ENCODE measurements around the gene IFITM5.
A peak's percentile ranks its signal among the peaks of the same experiment; 100 is the strongest.

Gene IFITM5

DNA sequence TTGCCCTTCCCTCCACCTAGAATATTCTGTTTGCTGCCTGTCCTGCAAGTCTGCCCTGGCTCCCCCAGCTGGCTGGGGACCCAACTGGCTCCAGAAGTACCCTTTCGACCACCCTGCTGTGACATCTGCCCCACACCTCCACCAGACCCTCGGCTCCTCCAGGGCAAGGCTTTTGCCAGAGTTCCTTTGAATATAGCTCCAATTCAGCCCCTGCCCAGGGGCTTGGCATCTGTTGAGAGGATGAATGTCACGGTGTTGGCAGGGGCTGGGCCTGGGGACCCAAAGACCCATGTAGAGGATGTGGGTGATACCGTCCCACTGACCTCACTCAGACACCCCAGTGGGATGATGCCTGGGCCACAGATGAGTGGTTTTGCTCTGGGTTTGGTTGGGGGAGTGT, 17.2 kb downstream of the IFITM5 start:
- DNase-seq: no peak

GRCh38 chr11:281486-282161, 17.7 kb downstream of the IFITM5 start:
- no peak for DNase-seq

DNA sequence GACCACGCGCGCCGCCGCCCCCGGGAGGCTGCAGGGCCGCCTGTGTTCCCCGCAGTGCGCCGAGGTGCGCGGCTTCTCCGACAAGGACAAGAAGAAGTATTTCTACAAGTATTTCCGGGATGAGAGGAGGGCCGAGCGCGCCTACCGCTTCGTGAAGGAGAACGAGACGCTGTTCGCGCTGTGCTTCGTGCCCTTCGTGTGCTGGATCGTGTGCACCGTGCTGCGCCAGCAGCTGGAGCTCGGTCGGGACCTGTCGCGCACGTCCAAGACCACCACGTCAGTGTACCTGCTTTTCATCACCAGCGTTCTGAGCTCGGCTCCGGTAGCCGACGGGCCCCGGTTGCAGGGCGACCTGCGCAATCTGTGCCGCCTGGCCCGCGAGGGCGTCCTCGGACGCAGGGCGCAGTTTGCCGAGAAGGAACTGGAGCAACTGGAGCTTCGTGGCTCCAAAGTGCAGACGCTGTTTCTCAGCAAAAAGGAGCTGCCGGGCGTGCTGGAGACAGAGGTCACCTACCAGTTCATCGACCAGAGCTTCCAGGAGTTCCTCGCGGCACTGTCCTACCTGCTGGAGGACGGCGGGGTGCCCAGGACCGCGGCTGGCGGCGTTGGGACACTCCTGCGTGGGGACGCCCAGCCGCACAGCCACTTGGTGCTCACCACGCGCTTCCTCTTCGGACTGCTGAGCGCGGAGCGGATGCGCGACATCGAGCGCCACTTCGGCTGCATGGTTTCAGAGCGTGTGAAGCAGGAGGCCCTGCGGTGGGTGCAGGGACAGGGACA, 18.4 kb downstream of the IFITM5 start:
- peak; percentile 34 for DNase-seq

GRCh38 chr11:279966-280705, 19.2 kb downstream of the IFITM5 start:
- DNase-seq: peak; percentile 53

DNA sequence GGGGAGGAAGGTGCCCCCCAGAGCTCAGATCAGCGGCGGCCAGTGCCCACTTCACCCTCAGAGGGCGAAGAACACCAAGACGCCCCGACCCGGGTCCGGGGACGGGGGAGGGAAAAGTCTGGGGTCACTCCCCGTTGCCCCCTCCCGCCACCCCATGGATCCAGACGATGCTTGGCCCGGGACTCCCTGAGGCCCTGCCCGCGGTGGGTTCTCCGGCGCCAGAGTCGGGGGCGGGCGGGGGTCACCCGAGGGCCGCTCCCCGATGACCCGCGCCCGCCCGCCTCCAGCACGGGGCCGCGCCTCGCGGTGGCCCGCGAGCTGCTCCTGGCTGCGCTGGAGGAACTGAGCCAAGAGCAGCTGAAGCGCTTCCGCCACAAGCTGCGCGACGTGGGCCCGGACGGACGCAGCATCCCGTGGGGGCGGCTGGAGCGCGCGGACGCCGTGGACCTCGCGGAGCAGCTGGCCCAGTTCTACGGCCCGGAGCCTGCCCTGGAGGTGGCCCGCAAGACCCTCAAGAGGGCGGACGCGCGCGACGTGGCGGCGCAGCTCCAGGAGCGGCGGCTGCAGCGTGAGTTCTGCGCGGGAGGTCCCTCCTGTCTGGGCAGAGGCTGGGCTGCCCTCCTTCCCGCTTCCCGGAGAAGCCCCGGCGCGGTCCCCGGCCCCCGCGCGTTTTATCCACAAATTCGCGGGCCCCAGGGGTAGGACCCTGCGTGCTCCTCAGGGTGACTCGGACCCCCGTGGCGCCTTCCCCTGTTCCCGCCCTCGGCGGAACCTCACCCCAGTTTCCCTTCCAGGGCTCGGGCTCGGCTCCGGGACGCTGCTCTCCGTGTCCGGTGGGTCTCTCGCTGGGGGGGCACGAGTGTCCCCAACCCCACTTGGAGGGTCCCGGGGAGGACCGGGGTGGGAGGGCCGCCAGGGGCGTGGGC, 20.0 kb downstream of the IFITM5 start:
- no peak for DNase-seq

- no peak for DNase-seq
Measured at GRCh38 chr11:278001-278951, 21.1 kb downstream of the IFITM5 start, which contains the start of gene NLRP6. TSS of gene NLRP6 (plus strand) at chr11:278407. CDS start at chr11:278570, 163 bp downstream.

DNA sequence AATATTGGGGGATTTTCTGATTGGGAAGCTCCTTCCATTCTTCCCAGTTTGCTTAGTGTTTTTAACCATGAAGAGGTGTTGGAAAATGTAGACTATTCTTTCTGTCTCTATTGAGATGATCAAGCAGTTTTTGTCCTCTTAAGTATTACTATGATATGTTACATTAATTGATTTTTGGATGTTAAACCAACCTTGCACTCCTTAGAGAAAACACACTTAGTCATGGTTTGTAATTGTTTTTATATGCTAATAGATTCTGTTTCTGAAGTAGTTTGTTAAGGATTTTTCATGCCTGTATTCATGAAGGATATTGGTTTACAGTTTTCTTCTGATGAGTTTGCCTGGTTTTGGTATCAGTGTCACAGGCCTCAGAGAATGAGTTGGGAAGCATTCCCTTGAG, 23.1 kb downstream of the IFITM5 start:
- no peak for DNase-seq

- no peak for DNase-seq
Measured at GRCh38 chr11:272931-273198, 26.5 kb downstream of the IFITM5 start.

DNA sequence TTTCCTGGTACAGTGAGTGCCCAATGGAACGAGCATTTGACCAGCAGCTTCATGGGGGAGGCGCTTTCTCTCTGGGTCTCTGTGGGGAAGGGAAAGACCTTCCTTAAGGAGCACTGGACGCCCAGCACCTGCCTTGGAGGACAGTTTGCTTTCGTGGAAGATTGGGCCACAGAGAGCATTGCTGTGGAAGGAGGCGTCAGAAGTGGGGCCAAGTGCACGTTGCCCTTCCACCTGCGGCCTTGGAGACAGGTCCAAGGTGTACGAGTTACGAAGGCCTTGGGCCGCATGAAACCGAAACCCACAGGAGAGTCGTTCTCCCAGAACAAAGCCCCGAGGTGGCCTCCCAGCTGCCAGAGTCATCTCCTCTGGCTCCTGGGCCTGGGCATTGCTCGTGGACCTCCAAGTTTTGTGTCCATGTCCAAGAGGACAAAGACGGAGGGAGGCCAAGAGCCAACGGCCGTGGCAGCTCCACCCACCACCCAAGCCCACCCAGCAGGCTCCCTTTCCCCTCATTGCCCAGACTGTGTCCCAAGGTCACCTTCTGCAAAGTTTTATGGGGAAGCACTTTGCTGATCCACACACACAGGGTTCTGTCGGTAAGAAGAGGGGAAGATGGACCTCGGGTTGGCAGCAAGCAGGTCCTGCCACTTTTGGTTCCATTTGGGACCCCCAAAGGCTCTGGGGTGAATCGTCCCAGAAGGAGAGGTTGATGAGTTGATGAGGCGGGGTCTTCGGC, 27.0 kb downstream of the IFITM5 start:
- no peak for DNase-seq

GRCh38 chr11:271319-271715, 28.0 kb downstream of the IFITM5 start:
- DNase-seq: no peak

DNA sequence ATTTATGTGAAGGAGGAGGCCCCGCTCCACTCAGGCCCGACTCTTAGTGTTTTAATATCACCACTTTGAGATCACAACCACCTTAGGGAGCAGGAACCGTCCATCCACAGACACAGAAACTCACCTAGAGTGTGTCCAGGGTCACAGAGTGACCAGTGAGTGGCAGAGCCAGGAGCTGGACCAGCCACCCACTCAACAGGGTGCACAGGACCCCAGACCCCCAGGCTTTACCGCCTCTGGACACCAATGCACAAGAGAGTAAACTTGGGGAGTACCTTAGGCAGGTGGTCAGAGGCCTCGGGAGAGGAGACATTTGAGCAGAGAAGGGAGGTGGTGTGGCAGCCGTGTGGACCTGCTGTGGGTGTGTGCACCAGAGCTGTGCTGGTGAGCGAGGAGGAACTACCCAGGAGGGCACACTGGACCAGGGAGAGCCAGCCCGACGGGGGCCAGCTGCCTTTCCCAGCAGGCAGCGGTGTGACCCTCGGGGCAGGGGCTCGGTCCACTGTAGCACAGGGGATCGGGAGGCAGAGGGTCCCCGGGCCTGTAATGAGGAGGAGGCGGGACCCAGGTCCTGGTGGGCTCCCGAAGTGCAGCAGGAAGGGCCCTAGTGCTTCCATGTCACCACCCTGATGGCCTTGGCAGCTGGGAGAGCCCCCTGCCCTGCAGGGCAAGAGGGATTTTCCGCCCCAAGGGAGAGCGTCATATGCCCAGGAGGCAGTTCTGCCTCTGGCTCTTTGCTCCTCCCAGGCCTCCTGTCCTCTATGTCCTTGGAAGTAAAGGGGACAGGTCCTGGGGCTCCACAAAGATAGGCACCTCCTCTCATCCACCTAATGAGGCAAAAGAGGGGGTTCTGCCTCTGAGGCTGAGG, 28.6 kb downstream of the IFITM5 start:
- DNase-seq: no peak

DNA sequence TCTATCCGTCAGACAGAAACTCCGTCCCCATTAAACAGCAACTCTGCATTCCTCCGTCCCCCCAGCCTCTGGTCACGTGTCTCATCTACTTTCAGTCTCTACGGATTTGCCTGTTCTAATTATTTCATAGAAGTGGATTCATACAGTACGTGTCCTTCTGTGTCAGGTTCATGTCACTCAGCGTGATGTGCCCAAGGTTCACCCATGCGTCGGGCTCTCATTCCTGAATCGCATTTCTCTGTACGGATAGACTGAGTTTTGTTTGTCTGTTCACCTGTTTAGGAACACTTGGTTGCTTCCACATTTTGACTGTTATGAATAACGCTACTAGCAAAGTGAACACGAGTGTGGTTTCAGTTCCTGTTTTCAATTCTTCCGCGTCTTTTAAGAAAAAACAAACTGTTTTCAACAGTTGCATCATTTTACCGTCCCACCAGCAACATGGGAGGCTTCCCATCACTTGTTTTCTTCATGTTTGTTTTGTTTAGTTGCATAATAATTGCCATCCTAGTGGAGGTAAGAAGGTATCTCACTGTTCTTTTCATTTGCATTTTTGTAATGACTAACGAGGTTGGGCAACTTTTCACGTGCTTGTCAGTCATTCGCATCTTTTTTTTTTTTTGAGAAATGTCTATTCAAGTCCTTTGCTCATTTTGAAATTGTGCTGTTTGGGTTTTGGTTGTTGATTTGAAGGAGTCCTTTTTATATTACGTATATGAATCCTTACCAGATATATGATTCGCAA, 30.0 kb downstream of the IFITM5 start:
- peak; percentile 82 for DNase-seq

GRCh38 chr11:268716-269145, 30.6 kb downstream of the IFITM5 start:
- peak; percentile 69 for DNase-seq

DNA sequence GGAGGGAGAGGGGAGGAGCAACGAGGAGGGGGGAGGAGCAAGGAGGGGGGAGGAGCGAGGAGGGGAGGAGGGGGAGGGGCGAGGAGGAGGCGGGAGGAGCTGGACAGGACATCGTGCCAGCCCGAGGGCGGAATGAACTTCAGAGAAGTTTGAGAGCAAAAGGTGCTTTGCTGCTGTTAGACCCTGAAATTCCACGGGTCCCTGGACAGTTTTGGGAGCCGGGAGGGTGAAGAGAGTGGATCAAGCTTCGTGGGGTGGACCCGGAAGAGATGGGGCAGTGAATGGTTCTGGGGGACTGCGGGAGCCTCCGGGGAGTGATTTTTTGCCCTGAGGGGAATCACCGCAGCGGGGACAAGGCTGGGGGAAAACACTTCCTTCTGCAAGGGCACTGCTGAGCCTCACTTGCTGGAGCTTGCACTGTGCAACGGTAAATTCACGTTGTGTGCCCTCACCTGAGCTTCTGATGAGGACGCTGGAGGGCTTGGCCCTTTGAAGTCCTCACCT, 31.8 kb downstream of the IFITM5 start:
- peak; percentile 61 for DNase-seq

DNA sequence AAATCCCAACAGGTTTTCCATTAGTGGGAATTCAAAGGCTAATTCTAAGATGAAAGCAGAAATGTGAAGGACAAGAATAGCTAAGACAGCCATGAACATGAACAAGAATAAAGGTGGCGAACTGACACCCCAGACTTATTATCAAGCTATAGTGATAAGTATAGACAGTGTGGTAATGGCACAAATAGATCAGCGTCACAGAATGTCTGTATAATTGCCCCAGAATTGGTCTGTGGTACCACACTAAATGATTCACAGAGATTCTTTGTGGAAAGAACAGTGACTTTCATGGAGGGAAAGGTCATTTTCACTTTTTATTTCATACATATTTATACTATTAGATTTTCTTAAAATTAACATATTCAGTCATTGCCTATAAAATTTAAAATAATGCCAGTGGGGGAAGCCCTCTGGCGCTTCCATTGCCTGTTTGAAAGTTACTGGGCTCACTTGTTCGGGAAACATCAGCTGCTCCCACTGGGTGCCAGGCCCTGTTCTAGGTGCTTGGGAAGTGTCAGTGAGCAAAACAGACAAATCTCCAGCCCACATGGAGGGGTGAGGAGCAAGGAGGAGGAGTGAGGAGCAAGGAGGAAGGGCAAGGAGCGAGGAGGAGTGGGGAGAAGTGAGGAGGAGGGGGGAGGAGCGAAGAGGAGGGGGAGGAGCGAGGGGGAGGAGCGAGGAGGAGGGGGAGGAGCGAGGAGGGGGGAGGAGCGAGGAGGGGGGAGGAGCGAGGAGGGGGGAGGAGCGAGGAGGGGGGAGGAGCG, 32.5 kb downstream of the IFITM5 start:
- DNase-seq: peak; percentile 42

GRCh38 chr11:261624-262023, 37.7 kb downstream of the IFITM5 start:
- no peak for DNase-seq

DNA sequence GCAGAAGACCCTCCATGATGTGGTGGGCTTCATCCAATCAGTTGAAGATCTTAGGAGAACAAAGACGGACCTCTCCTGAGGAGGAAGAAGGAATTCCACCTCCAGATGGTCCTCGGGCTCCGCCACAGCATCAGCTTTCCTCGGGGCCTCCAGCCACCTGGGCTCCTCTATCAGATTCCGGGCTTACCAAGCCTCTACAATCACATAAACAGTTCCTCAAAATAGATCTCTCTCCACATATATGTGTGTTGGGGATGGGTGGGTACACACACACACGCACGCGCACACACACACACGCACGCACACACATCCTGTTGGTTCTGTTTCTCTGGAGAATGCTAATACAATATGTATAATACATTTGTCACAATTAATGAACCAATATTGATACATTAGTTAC, 39.9 kb downstream of the IFITM5 start:
- DNase-seq: no peak

Data from CD4-positive, alpha-beta T cell treated with Interleukin-21 for 1 hour (primary cell).